HepG2 (cell line): ENCODE data around the gene EPN2. TPM values are rescaled to one million over a fixed set of nuclear protein-coding genes. Genes with fewer than 3 reads are reported as not detected.

Source experiments
- ATAC-seq: fragments of 200-7000 bp; cut with Tn5 transposase; 3 replicates; pipeline ENCODE4 v1.9.1; 2020; ENCODE audit warnings: mild to moderate bottlenecking, moderate library complexity
- BruUV-seq: library from RNA; stranded (reverse); fragments of 400-500 nt; replicated peaks from 2 replicates; lab custom pipeline; 2021; lab: Mats Ljungman, UMichigan
- CTCF ChIA-PET: fragments of 300-600 bp; formaldehyde crosslinking; extraction: SDS; loops from one replicate; lab custom pipeline; 2021; ENCODE audit warnings: low total read pairs, inconsistent platforms, low intra/inter-chr PET ratio; lab: Yijun Ruan, JAX
- POLR2A ChIA-PET: fragments of 350-600 bp; sonication (Branson Sonifier 250); formaldehyde crosslinking; loops from one replicate; lab custom pipeline; 2020; ENCODE audit warnings: antibody characterized with exemption, inconsistent platforms; lab: Yijun Ruan, JAX
- DNase-seq: peaks from one replicate; pipeline ENCODE4 v3.0.0-alpha.2; 2015; ENCODE audit warnings: low spot score
- FAIRE-seq: peaks from 3 replicates; lab custom pipeline; 2011; peaks lifted over from hg19 to GRCh38; lab: Jason Lieb, UNC
- H2AFZ ChIP-seq: one replicate; pipeline ENCODE4 v1.6.1; 2011; ENCODE audit warnings: low read length, inconsistent platforms
- H3K27ac ChIP-seq: fragments of 300-600 bp; 3 replicates; pipeline ENCODE4 v1.8.0; 2011; ENCODE audit warnings: mixed run types, mild to moderate bottlenecking, mixed read lengths, low read length, inconsistent platforms; ENCODE audit not compliant: insufficient read depth; ENCODE audit errors: extremely low read length
- H3K27me3 ChIP-seq, 2 experiments: fragments of 200-600 bp in 1 of 2; 2 replicates in 1 of 2; 3 replicates in 1 of 2; pipeline versions ENCODE4 v1.6.0 to v1.8.0; 2011; ENCODE audit warnings: low read length in 2 of 2, mild to moderate bottlenecking in 2 of 2, moderate library complexity in 2 of 2, inconsistent platforms in 1 of 2; ENCODE audit not compliant: insufficient read depth in 2 of 2, control insufficient read depth in 1 of 2
- H3K36me3 ChIP-seq, 2 experiments: fragments of 200-600 bp in 1 of 2; replicated peaks in 1 of 2; 2 replicates in 1 of 2; 3 replicates in 1 of 2; pipeline versions ENCODE4 v1.5.1 to v1.8.0; 2011; ENCODE audit warnings: low read length in 2 of 2, inconsistent platforms in 1 of 2; ENCODE audit not compliant: insufficient read depth in 2 of 2, control insufficient read depth in 1 of 2
- H3K4me1 ChIP-seq: 2 replicates; pipeline ENCODE4 v1.5.1; 2012; ENCODE audit warnings: low read length, inconsistent platforms; ENCODE audit not compliant: insufficient read depth
- H3K4me2 ChIP-seq: 2 replicates; pipeline ENCODE4 v1.6.0; 2011; ENCODE audit warnings: low read depth, low read length, inconsistent platforms
- H3K4me3 ChIP-seq, 3 experiments: fragments of 200-600 bp in 1 of 3; sonication (generic), shearing (Covaris generic) in 1 of 3; replicated peaks in 1 of 3; 2 replicates each; pipeline ENCODE4 v1.5.1; 2011 to 2016; ENCODE audit warnings: low read length in 3 of 3, inconsistent platforms in 2 of 3, low read depth in 2 of 3, mild to moderate bottlenecking in 2 of 3, control low read depth in 1 of 3, mixed read lengths in 1 of 3; ENCODE audit not compliant: insufficient read depth in 1 of 3
- H3K79me2 ChIP-seq: one replicate; pipeline ENCODE4 v1.6.1; 2011; ENCODE audit warnings: low read length, inconsistent platforms; ENCODE audit not compliant: insufficient read depth
- H3K9ac ChIP-seq: 2 replicates; pipeline ENCODE4 v1.6.0; 2011; ENCODE audit warnings: mild to moderate bottlenecking, low read depth, low read length, inconsistent platforms; ENCODE audit not compliant: insufficient read depth
- H3K9me3 ChIP-seq: 2 replicates; pipeline ENCODE4 v1.5.1; 2012; ENCODE audit warnings: mild to moderate bottlenecking, low read length
- H4K20me1 ChIP-seq: 2 replicates; pipeline ENCODE4 v1.6.0; 2011; ENCODE audit warnings: inconsistent platforms, mild to moderate bottlenecking, low read length, moderate library complexity; ENCODE audit not compliant: insufficient read depth
- ARID2 ChIP-seq: sonication (generic); formaldehyde crosslinking; IDR thresholded peaks from 2 replicates; pipeline ENCODE4 v1.8.1; 2022; ENCODE audit warnings: mild to moderate bottlenecking, missing genetic modification reagents, borderline replicate concordance
- FOXM1 ChIP-seq: sonication (generic); formaldehyde crosslinking; IDR thresholded peaks from 2 replicates; pipeline ENCODE4 v1.5.0; 2020; ENCODE audit warnings: missing genetic modification reagents
- HOXA3 ChIP-seq: sonication (generic); formaldehyde crosslinking; IDR thresholded peaks from 2 replicates; pipeline ENCODE4 v1.5.0; 2020; ENCODE audit warnings: missing genetic modification reagents
- JDP2 ChIP-seq: sonication (generic); formaldehyde crosslinking; IDR thresholded peaks from 2 replicates; pipeline ENCODE4 v1.8.1; 2022; ENCODE audit warnings: missing genetic modification reagents, borderline replicate concordance
- MED1 ChIP-seq: sonication (generic); formaldehyde crosslinking; IDR thresholded peaks from 2 replicates; pipeline ENCODE4 v1.4.0; 2020; ENCODE audit warnings: missing genetic modification reagents
- MLLT10 ChIP-seq: sonication (generic); formaldehyde crosslinking; IDR thresholded peaks from 2 replicates; pipeline ENCODE4 v1.4.0; 2020; ENCODE audit warnings: missing genetic modification reagents
- PAWR ChIP-seq: sonication (generic); formaldehyde crosslinking; IDR thresholded peaks from 2 replicates; pipeline ENCODE4 v1.4.0; 2020; ENCODE audit warnings: missing genetic modification reagents, mild to moderate bottlenecking, borderline replicate concordance
- SATB2 ChIP-seq: sonication (generic); formaldehyde crosslinking; IDR thresholded peaks from 2 replicates; pipeline ENCODE4 v1.5.0; 2020; ENCODE audit warnings: missing genetic modification reagents
- SIX1 ChIP-seq: sonication (generic); formaldehyde crosslinking; IDR thresholded peaks from 2 replicates; pipeline ENCODE4 v1.4.0; 2020; ENCODE audit warnings: missing genetic modification reagents, borderline replicate concordance
- YEATS2 ChIP-seq: sonication (generic); formaldehyde crosslinking; IDR thresholded peaks from 2 replicates; pipeline ENCODE4 v1.4.0; 2020; ENCODE audit warnings: missing genetic modification reagents, borderline replicate concordance
- ZIK1 ChIP-seq: sonication (generic); formaldehyde crosslinking; IDR thresholded peaks from 2 replicates; pipeline ENCODE4 v1.5.0; 2020; ENCODE audit warnings: mild to moderate bottlenecking, low read depth, missing genetic modification reagents, borderline replicate concordance
- ZNF549 ChIP-seq: sonication (generic); formaldehyde crosslinking; IDR thresholded peaks from 2 replicates; pipeline ENCODE4 v1.5.0; 2020; ENCODE audit warnings: missing genetic modification reagents
- ZNF792 ChIP-seq: IDR thresholded peaks from 2 replicates; pipeline ENCODE4 v1.6.1; 2016
- WGBS: methylation state at CpG from one replicate; pipeline ENCODE4 v1.1.6; 2017; ENCODE audit warnings: low lambda C conversion rate; 5-methylcytosine and 5-hydroxymethylcytosine counted together
- in situ Hi-C: cut with HindIII; loops from 2 replicates; pipeline ENCODE4 v1.10.0; 2017; ENCODE audit warnings: low pct_unique_long_range_greater_than_20kb; ENCODE audit not compliant: extremely low pct_ligation_motif_present
- intact Hi-C: fragments of 100-400 bp; cut with micrococcal nuclease; formaldehyde crosslinking; loops from one replicate; pipeline ENCODE4 v1.10.0; 2022; ENCODE audit not compliant: unreplicated experiment
- polyA plus RNA-seq, 8 experiments: library from polyadenylated mRNA; depleted of rRNA in 3 of 8; stranded (reverse) in 7 of 8; unstranded in 1 of 8; fragments of >200 nt; fragmentation: Illumina TruSeq in 4 of 8; extraction: Trizol in 4 of 8; gene quantifications; 2 replicates each; pipeline versions ENCODE4 v1.2.1 to v1.2.3, GENCODE V29; 2011 to 2016; ENCODE audit warnings: low read depth in 4 of 8, missing spikeins in 1 of 8, mixed read lengths in 1 of 8; ENCODE audit not compliant: insufficient read depth in 1 of 8
- total RNA-seq, 5 experiments: library from RNA; depleted of rRNA; stranded (reverse); fragments of >200 nt; fragmentation: Illumina TruSeq; extraction: Trizol; gene quantifications; 2 replicates each; pipeline ENCODE4 v1.2.3, GENCODE V29; 2016; ENCODE audit warnings: low read depth in 1 of 5
- TF ChIP-seq, protein P1 (sequence below), 2 experiments: fragments of 450-650 bp in 1 of 2; sonication (generic) in 1 of 2; formaldehyde crosslinking; IDR thresholded peaks; 2 replicates each; pipeline versions ENCODE4 v1.5.0 to v1.8.0; 2020 to 2022; ENCODE audit warnings: mild to moderate bottlenecking in 1 of 2, missing genetic modification reagents in 1 of 2
- TF ChIP-seq, protein P2 (sequence below): sonication (generic); formaldehyde crosslinking; IDR thresholded peaks from 2 replicates; pipeline ENCODE4 v1.5.0; 2020; ENCODE audit warnings: mild to moderate bottlenecking, missing genetic modification reagents, borderline replicate concordance
- TF ChIP-seq, protein P3 (sequence below): sonication (generic); formaldehyde crosslinking; IDR thresholded peaks from 2 replicates; pipeline ENCODE4 v1.5.0; 2020; ENCODE audit warnings: missing genetic modification reagents
- TF ChIP-seq, protein P4 (sequence below): IDR thresholded peaks from 2 replicates; pipeline ENCODE4 v1.6.1; 2016; ENCODE audit warnings: mild to moderate bottlenecking, missing biosample characterization, missing genetic modification reagents

The EPN2 gene
- total and polyA plus RNA-seq, 2 of the 13 experiments (the other 11 are each of a cell fraction or from before 2014, with no cell fraction given) = 7.8 to 19.2 TPM

DNA sequence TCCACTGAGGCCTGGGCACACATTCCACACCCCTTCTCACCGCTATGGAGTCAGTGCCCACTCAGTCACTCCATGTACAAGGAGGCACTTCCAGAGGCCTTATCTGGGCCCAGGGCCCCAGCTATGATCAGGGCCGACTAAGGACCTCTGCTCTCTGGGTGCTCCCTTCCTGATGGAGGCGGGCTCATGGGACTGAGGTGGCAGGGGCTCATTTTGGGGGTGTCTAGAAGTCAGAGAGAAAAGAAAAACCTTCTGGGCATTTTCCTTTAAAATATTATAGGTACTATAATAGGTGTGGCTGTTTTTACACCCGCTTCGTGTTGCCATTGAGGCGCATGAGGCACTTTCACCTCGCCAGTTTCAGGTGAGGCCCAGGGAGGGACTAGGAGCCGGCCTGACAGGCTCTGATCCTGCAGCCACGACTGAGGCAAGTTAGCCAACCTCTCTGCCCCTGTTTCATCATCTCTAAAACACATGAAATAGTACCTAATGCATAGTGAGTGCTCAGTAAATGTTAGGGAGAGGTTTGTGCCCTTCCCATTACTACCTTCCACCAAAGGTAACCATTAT, 111.0 kb downstream of the EPN2 start:
- Histone ChIP-seq H3K9ac (no peak overlapping the region), H3K79me2 (no peaks in the 10 kb centered on the region), H2AFZ (no peak overlapping the region), H3K27ac (no peak overlapping the region), H3K9me3 (no peaks in the 10 kb centered on the region), H3K4me3 (no peak overlapping the region), H3K4me2 (no peak overlapping the region), H3K4me1 (peaks cover 45% of the 10 kb centered on the region)
- 87% methylated on average over 8 of the region's 9 CpGs for WGBS
- POLR2A ChIA-PET = interaction anchor here (0.9 to 3.4 kb wide), 2 partner anchors 10 to 17 kb away, joined by 3 to 26 read pairs; no protein-coding TSS in a partner anchor
- CTCF ChIA-PET = no interaction called here
- DNase-seq (no peak), ATAC-seq (no peak)
- BruUV-seq = no TSS peak
- in situ Hi-C loops = no loop called here
- TF ChIP-seq, protein P1, sequence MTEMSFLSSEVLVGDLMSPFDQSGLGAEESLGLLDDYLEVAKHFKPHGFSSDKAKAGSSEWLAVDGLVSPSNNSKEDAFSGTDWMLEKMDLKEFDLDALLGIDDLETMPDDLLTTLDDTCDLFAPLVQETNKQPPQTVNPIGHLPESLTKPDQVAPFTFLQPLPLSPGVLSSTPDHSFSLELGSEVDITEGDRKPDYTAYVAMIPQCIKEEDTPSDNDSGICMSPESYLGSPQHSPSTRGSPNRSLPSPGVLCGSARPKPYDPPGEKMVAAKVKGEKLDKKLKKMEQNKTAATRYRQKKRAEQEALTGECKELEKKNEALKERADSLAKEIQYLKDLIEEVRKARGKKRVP (CRISPR knock-in tag; IDR thresholded peaks at IDR 0.05) = no peak
- TF ChIP-seq ARID2 (CRISPR knock-in tag) = no peak
- TF ChIP-seq, protein P2, sequence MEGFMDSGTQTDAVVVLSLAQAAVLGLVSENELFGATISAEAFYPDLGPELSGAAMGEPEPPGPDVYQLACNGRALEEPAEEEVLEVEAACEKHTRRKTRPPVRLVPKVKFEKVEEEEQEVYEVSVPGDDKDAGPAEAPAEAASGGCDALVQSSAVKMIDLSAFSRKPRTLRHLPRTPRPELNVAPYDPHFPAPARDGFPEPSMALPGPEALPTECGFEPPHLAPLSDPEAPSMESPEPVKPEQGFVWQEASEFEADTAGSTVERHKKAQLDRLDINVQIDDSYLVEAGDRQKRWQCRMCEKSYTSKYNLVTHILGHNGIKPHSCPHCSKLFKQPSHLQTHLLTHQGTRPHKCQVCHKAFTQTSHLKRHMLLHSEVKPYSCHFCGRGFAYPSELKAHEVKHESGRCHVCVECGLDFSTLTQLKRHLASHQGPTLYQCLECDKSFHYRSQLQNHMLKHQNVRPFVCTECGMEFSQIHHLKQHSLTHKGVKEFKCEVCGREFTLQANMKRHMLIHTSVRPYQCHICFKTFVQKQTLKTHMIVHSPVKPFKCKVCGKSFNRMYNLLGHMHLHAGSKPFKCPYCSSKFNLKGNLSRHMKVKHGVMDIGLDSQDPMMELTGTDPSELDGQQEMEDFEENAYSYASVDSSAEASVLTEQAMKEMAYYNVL = no peak
- no peak for TF ChIP-seq MED1
- TF ChIP-seq PAWR (CRISPR knock-in tag) = no peak
- no peak for TF ChIP-seq SIX1 (CRISPR knock-in tag)
- no peak for TF ChIP-seq HOXA3 (CRISPR knock-in tag)
- no peak for TF ChIP-seq ZNF792 (CRISPR knock-in tag)
- no peak for TF ChIP-seq FOXM1 (CRISPR knock-in tag)
- TF ChIP-seq JDP2 (CRISPR knock-in tag) = no peak
- no peak for TF ChIP-seq MLLT10
- TF ChIP-seq ZNF549 (CRISPR knock-in tag) = no peak
- TF ChIP-seq ZIK1 (CRISPR knock-in tag) = no peak
- no peak for TF ChIP-seq YEATS2 (CRISPR knock-in tag)
- TF ChIP-seq, protein P3, sequence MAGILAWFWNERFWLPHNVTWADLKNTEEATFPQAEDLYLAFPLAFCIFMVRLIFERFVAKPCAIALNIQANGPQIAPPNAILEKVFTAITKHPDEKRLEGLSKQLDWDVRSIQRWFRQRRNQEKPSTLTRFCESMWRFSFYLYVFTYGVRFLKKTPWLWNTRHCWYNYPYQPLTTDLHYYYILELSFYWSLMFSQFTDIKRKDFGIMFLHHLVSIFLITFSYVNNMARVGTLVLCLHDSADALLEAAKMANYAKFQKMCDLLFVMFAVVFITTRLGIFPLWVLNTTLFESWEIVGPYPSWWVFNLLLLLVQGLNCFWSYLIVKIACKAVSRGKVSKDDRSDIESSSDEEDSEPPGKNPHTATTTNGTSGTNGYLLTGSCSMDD (CRISPR knock-in tag) = no peak
- TF ChIP-seq, protein P4, sequence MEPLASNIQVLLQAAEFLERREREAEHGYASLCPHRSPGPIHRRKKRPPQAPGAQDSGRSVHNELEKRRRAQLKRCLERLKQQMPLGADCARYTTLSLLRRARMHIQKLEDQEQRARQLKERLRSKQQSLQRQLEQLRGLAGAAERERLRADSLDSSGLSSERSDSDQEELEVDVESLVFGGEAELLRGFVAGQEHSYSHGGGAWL (CRISPR knock-in tag) = no peak
- no peak for TF ChIP-seq SATB2
- TF ChIP-seq, all 625 proteins: peak for 0
- no peaks in the 10 kb centered on the region for H4K20me1 ChIP-seq
- peaks cover 0 to 1% of the 10 kb centered on the region in 2 experiments; a peak in 2 of 5 replicates for H3K36me3 ChIP-seq
- no peak for FAIRE-seq
- intact Hi-C loops = no loop called here
- H3K27me3 ChIP-seq = no peaks in the 10 kb centered on the region
